Measurements from ENCODE around the gene HERC5.
A peak's percentile ranks its signal among the peaks of the same experiment; 100 is the strongest.

HERC5 gene

GRCh38 chr4:88448889-88449288 is 8.0 kb upstream of the HERC5 start:
- no peak for DNase-seq

DNA sequence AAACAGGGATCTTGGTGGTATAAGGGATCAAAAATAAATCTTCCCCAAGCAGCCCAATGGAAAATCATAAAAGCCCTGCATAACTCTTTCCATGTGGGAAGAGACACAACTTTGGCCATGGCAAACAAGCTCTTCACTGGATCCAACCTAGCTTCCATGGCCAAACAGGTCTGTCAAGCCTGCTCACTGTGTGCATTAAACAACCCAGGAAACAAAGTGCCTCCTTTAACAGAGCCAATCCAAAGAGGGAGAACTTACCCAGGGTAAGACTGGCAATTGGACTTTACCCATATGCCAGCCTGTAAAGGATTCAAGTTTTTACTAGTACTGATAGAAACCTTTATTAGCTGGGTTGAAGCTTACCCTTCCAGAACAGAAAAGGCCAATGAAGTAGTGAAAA is 7.6 kb upstream of the HERC5 start:
- no peak for DNase-seq

- DNase-seq = no peak
These were observed 5.7 kb upstream of the HERC5 start for GRCh38 chr4:88451205-88451604.

GRCh38 chr4:88452912-88453311 is 4.0 kb upstream of the HERC5 start:
- DNase-seq = no peak

GRCh38 chr4:88457307-88458103 is 586 bp downstream of the HERC5 start:
- DNase-seq = peak; percentile 61

GRCh38 chr4:88458104-88458740 is 1.3 kb downstream of the HERC5 start:
- DNase-seq = no peak

DNA sequence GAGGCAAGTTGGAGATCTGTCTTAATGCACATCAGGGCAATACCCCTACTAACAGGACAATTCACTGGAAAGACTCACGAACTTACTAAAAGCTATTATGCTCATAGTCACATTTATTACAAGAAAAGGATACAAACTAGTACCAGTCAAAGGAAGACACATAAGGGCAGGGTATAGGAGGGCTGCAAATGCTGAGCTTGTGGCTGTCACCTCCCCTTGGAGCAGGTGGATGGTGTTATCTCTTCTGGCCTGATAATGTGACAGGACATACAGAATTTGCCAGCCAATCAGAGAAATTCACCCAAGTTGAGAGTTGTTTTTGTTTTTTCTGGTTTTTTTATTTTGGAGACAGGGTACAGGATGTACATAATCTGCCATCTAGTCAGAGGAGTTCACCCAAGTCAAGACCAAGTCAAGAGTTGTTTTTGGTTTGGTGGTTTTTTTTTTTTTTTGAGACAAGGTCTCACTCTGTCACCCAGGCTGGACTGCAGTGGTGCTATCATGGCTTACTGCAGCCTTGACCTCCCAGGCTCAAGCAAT is 8.8 kb downstream of the HERC5 start:
- no peak for DNase-seq

GRCh38 chr4:88467392-88467791 is 10.5 kb downstream of the HERC5 start:
- no peak for DNase-seq

GRCh38 chr4:88477229-88477860 is 20.4 kb downstream of the HERC5 start:
- no peak for DNase-seq

DNA sequence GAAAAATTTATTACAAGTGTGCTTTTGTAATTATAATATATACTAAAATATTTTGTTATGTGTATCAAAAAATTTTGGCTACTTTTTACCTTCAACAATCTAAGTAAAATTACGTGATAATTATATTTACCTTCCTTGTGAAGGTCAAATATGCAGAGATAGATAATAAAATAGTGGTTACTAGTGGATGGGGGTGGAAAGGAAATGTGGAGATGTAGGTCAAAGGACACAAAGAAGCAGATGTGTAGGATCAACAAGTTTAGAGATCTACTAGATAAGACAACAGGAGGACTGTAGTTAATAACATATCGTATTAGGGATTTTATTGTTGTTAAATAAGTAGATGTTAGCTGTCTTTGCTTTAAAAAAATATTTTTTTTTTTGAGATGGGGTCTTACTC is 21.3 kb downstream of the HERC5 start:
- DNase-seq = no peak

GRCh38 chr4:88481537-88481936 is 24.6 kb downstream of the HERC5 start:
- no peak for DNase-seq

DNA sequence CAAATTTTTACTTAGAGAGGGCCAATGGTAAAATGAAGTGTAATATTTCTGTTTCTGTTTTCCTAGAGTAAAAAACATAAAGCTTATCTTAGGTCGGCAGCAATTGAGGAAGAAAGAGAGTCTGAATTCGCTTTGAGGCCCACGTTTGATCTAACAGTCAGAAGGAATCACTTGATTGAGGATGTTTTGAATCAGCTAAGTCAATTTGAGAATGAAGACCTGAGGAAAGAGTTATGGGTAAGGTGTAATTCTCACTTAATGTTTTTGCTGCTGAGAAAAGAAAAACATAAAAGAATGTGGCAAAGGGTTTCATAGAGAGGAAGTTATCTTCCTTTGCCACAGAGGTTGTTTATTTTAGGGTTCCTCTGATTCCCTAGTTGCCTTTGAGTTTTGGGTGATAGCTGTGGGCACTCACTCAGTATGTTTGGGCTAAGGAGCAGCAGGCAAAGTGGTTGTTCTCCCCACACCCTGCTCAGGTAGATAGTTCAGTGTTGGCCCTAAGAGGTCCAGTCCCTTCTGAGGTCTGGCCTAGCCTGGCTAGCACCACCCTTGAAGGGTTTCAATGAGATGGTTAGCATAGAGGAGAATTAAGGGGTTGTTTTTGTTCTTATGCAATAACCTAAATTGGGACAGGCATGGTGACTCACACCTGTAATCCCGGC is 32.3 kb downstream of the HERC5 start:
- no peak for DNase-seq

DNA sequence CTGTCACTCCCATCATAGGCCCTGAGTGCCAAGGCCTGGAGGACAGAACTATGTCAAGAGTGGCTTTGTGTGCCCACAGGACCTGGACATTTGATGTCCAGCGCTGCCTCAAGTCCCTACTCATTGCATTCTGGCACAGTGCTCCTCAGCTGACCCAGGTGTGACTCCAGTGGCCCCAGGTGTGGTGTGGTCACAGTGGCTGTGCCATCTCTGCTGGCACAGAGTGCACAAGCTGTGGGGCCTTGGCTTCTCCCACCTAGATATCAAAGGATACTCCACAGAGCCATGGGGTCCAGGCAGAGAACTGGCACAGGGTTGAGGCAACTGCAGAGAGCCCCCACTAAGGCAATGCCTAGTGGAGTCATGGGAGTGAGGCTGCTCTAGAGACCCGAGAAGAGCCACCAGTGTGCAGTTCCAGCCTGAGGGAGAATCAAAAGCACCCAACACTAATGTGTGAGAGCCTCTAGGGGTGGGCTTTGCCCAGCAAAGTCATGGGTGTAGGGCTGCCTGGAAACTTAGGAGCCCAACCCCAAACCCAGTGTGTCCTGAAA is 41.0 kb downstream of the HERC5 start:
- DNase-seq = no peak

- no peak for DNase-seq
These were observed 46.4 kb downstream of the HERC5 start for GRCh38 chr4:88503344-88503743.

GRCh38 chr4:88511236-88511635 is 54.3 kb downstream of the HERC5 start:
- no peak for DNase-seq

- no peak for DNase-seq
These were observed 57.9 kb downstream of the HERC5 start for GRCh38 chr4:88514557-88515511.

DNA sequence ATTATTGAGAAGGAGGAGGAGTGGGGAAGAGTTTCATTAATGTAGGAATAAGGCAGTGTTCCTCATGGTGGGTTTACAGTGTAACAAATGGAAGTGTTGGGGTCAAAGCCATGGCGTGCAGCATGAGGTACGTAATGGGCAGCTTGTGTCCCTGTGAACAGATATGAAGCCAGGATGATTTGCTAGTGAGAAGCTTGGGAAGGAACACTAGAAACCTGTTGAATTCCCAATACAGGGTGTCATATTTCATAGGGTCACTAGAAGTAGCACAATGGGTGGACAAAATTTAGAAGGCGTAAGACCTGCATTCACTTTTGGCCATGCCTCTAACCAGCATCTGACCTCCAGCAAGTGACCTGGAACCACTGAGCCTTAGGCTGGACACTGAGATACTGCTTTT is 59.8 kb downstream of the HERC5 start:
- DNase-seq = no peak

GRCh38 chr4:88517825-88518224 is 60.9 kb downstream of the HERC5 start:
- DNase-seq = no peak

DNA sequence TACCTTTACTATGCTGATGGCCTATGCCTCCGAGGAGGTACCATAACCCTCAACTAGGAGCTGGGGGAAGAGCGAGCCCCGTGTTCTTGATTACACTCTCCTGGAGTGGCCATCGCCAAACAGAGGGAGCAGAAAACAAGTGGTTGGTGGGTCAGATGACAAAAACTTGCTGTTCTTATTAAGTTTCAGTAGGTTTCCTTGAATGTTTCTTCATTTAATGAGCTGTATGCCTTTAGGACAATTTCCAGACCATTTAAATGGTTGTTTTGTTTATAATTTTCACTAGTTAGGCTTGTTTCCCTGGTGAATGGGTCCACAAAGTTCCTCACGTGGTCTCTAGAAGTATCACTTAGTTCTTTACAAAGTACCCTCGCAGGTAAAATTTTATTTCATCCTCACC is 62.0 kb downstream of the HERC5 start:
- no peak for DNase-seq

DNA sequence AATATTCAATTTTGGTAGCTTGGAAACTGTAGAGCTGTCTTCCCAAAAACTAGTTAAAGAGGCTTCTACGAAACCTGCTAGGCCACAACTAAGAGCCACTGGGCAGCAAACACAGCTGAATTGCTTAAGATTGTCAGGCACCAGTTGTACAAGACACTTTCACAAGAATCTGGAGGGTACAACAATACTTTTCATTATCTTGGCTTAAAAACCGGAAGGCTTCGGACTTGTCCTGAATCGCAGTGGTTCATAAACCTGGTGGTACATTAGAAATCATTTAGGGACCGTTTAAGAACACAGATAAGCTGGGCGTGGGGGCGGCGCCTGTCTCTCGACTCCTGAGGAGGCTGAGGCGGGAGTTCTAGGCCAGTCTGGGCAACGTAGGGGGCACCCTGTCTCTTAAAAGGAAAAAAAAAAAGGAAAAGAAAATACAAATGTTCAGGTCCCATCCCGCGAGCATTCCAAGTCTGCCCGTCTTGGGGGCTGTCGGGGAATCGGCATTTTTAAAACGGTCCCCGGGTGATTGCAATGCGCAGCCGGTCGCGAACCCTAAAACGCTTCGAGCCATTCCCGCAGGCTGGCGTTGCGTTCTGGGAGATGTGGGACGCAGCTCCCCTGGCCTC is 65.9 kb downstream of the HERC5 start:
- peak; percentile 32 for DNase-seq
